Measurements from ENCODE around the gene ADORA2B.
"Not testable (repeated sequence)": the region's sequence is repeated elsewhere in the genome, so short reads cannot be mapped to it uniquely, and the experiment has no call there.

The ADORA2B gene

GRCh38 chr17:15944759-15945526, at the start of gene ADORA2B:
ADORA2B (plus strand) TSS chr17:15945130; CDS start chr17:15945249, 119 bp downstream.
- no peak for DNase-seq

DNA sequence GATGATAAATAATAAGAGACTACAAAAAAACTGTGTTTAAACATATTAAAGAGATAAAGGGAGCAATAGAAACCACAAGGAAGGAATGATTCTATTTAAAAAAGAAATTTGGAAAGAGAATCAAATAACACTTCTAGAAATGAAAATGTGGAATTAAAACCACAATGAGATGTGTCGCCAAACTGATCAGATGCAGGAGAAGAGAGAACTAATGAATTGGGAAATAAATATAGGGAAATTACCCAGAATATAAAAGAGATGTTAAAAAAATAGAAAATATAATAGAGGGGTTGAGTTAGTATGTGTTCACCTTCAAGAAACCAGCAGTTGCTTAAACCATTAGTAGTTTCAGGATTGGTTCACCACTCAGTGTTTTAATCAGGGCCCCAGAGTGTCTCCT, 48.7 kb upstream of the ADORA2B start:
- DNase-seq = no peak

DNA sequence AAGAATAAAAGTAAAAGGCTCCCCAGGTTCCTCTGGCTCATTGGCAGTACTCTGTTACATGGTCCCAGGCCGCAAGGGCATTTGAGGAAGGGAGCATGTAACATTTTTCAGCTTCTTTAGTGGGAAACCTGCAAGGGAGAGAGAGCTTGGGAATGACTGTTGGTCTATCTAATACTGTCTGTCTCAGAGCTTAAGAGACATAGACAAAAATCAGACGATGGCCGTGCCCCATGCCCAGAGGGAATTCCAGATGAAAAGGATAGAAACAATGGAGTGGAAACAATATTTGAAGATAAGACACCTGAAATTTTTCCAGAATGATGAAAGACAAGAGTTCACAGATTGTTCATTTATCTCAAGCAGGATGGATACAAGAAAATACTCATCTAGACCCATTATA, 48.1 kb upstream of the ADORA2B start:
- DNase-seq = no peak

DNA sequence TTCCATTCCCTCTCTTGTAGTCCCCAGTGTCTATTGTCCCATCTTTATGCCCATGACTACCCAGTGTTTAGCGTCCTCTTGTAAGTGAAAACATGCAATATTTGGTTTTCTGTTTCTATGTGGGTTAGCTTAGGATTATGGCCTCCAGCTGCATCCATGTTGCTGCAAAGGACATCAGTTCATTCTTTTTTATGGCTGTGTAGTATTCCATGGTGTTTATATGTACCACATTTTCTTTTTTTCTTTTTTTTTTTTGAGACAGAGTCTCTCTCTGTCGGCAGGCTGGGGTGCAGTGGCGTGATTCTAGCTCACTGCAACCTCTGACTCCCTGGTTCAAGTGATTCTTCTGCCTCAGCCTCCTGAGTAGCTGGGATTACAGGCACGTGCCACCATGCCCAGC, 45.3 kb upstream of the ADORA2B start:
- not testable (repeated sequence) for DNase-seq

- DNase-seq = peak; percentile 47
These were observed 44.1 kb upstream of the ADORA2B start for GRCh38 chr17:15900871-15901270.

DNA sequence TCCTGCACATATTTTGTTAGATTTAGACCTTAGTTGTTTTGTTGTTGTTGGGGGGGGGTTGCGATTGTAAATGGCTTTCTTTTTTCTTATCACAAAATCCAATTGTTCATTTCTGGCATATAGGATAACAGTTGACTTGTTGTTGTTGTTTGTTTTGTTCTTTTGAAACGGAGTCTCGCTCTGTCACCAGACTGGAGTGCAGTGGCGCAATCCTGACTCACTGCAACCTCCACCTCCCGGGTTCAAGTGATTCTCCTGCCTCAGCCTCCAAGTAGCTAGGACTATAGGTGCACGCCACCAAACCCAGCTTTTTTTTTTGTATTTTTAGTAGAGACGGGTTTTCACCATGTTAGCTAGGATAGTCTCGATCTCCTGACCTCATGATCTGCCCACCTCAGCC, 39.7 kb upstream of the ADORA2B start:
- DNase-seq = not testable (repeated sequence)

DNA sequence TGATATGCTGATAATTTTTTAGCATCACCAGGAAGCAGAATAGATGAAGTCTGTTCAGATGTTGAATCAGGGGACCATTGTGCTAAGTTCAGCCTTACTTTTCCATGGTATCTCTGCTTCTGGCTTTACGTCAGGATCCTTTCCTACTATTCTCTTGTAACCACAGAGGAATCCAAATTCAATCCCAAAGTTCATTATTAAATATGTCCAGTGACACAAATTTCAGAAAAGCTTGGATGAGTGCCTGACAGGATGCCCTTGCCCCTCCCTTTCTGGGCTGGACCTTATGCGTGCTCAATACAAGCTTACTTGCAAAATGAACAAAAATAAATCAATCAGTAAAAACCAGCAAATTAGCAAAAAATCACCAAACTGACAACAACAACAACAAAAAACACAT, 37.6 kb upstream of the ADORA2B start:
- no peak for DNase-seq

DNA sequence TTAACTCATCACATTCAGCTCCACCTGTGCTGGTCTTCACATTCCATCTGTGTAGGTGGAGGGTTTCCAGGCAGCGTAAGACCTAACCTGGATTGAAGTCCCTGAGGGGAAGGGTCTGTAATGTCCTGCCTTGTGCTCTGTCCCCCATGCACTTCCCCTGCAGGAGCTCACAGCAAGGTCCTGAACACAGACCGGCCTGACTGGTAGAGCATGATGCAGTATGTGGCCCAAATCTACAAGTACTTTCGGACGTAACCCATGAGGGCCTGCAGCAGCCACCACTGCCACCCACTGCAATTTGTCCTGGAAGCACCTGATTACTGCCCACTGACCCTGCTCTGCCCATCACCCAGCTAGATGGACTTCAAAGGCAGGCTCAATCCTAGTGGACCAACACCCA, 36.6 kb upstream of the ADORA2B start:
- no peak for DNase-seq

GRCh38 chr17:15909481-15909991, 35.4 kb upstream of the ADORA2B start:
- DNase-seq = no peak

- no peak for DNase-seq
These were observed 34.1 kb upstream of the ADORA2B start for GRCh38 chr17:15910791-15911190.

- not testable (repeated sequence) for DNase-seq
These were observed 33.2 kb upstream of the ADORA2B start for GRCh38 chr17:15911701-15912100.

DNA sequence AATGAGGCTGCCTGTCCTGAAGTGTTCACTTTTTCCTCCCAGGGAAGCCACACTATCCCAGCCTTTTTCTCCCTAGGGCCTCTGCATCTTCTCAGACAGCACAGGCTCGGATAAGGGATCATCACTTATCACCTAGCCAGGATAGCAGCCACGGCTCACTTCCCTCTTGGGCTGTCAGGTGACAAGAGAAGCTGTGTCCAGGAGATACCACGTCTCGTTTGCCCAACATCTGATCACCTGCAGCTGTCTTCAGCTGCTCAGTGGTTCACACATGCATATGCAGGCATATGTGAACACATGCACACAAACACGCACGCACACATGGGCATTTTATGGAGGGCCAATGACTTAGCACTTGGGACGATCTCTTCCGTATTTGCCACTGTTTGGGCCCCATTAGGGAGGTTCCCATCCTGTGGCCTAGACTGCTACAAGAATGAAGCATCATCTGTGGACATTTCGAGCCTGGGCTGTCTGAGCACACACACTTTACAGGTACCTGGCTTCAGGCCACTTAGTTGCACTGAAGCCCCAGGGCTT, 32.4 kb upstream of the ADORA2B start:
- DNase-seq = no peak

- DNase-seq = no peak
These were observed 31.1 kb upstream of the ADORA2B start for GRCh38 chr17:15913826-15914225.

DNA sequence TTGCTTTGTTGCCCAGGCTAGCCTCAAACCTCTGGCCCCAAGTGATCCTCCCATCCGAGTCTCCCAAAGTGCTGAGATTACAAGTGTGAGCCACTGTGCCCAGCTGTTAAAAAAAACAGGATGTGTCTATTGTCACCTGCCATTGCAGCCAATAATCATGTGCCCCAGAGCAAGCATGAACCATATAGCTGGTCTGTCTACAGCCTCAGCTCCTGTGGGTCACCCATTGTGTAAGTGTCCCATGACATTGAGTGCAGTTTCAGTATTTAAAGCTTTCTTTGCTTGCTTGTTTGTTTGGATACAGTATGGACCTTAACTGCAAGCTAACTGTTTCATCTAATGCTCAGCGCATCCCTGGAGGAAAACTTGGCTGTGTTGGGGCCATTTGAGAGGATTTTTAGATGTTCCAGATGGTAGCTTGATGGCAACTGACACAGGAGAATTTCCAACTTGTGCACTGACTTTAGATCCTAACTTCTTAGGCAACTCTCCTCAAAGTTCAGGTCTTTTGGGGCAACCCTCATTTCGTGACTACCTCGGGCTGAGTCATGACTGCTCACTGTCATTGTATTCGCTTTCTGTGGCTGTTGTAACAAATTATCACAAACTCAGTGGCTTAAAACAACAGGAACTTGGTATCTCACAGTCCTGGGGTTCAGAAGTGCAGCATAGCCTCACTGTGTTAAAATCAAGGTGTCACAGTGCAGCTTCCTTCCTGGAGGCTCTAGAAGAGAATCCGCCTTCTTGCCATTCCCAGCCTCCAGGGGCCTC, 30.3 kb upstream of the ADORA2B start:
- DNase-seq = no peak

GRCh38 chr17:15915961-15916360, 29.0 kb upstream of the ADORA2B start:
- DNase-seq = no peak

DNA sequence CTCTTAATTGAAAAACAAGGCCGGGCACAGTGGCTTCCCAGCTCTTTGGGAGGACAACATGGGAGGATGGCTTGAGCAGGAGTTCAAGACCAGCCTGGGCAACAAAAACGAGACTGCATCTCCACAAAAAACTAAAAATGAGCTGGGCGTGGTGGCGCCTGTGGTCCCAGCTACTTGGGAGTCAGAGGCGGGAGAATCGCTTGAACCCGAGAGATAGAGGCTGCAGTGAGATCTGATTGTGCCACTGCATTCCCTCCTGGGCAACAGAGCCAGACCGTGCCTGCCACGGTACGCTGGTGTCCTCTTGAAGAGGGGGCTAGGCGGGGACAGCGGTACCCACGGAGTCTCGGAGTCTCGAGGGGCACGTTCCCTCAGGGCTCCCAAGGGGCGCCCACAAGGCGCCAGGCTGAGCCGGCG, 27.9 kb upstream of the ADORA2B start:
- no peak for DNase-seq

DNA sequence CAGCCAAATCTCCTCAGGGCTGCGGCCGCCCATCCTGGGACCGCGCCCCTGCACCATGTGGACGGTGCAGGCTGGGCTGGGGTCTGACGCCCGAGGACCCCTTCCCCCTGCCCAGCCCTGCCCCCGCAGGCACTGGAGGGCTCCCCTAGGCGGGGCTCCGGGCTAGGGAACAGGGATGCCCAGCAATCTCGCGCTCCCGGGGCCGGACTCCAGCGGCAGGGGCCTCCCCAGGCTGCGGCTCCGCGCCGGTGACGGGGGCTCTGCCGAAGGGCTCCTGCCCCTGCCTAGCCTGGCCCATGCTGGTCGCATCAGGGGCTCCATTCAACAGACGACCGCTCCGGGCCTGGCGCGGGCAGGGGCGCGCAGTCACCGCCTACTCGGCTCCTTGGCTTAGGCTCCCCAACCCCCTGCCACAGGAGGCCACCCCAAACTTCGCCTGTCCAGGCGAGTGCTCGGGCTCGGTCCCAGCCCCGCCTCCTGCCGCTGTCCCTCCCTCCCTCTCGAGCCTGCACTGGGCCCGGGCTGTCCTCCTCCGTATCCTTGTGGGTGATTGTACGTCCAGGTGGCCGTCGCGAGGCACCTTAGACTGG, 27.4 kb upstream of the ADORA2B start:
- DNase-seq = no peak

- no peak for DNase-seq
These were observed 26.7 kb upstream of the ADORA2B start for GRCh38 chr17:15918261-15918660.

DNA sequence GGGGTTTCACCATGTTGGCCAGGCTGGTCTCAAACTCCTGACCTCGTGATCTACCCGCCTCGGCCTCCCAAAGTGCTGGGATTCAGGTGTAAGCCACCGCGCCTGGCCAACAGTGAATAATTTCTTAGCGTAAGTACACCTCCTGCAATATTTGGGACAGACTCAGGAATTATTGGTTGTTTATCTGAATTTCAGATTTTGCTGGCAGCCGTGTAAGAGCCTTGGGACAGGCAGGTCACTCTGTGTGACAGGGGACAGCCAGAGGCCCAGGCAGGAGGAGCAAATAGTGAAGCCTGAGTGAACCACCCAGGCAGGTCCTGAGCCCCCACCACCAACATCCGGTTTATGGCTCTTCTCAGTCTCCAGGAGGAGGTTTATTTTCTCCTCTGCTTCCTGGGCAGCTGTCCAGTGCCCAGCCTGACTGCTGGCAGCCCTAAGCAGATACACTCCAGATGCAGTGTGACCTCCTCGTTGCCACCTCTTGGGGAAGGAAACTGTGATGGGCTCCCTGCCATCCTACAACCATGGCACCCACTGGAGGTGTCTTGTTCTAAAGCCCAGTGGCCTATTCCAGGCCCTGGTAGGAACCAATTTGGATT, 26.2 kb upstream of the ADORA2B start:
- no peak for DNase-seq

- DNase-seq = no peak
These were observed 25.5 kb upstream of the ADORA2B start for GRCh38 chr17:15919466-15919865.

DNA sequence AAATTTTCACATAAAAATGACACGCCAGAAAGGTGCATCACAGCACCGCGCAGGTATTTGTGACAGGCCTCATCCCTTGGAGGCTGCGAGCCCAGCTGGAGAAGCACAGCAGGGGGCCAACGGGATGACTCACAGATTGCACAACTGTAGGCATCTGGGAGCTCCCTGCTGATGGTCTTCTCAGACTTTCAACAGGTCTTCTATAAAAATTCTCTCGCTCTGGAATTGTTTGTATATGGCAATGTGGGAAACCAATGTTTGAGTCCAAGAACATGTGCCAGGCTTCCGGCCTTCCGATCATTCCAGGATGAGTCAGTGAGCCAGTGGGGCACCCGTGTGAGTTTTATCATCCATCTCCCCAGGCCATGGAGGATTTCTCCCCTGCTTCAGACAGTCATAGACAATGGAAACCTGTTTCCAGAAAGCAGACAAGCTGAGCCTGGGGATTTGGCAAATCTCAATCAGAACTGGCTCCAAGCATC, 24.1 kb upstream of the ADORA2B start:
- DNase-seq = no peak

GRCh38 chr17:15921640-15922039, 23.3 kb upstream of the ADORA2B start:
- no peak for DNase-seq

GRCh38 chr17:15922586-15922985, 22.3 kb upstream of the ADORA2B start:
- no peak for DNase-seq

All from NCI-H1436 treated with DMSO at 0.1 percent for 48 hours (cell line).